BLaER1 (cell line): ENCODE measurements around the gene XPR1.
A peak's percentile ranks its signal among the peaks of the same experiment; 100 is the strongest.

ENCODE experiments used
- H3K27ac ChIP-seq: shearing (Covaris generic); formaldehyde crosslinking; 2 replicates; pipeline ENCODE4 v1.8.1; 2022
- H3K27me3 ChIP-seq: shearing (Covaris generic); formaldehyde crosslinking; 2 replicates; pipeline ENCODE4 v1.8.1; 2022
- H3K36me3 ChIP-seq: shearing (Covaris generic); formaldehyde crosslinking; 2 replicates; pipeline ENCODE4 v1.8.1; 2022
- H3K4me1 ChIP-seq: shearing (Covaris generic); formaldehyde crosslinking; 2 replicates; pipeline ENCODE4 v1.8.1; 2022
- H3K4me2 ChIP-seq: shearing (Covaris generic); formaldehyde crosslinking; 2 replicates; pipeline ENCODE4 v1.8.1; 2022
- H3K4me3 ChIP-seq: shearing (Covaris generic); formaldehyde crosslinking; 2 replicates; pipeline ENCODE4 v1.8.1; 2022
- H3K9ac ChIP-seq: shearing (Covaris generic); formaldehyde crosslinking; 2 replicates; pipeline ENCODE4 v1.8.1; 2022
- H3K9me3 ChIP-seq: shearing (Covaris generic); formaldehyde crosslinking; 2 replicates; pipeline ENCODE4 v1.8.1; 2022
- H4K20me1 ChIP-seq: shearing (Covaris generic); formaldehyde crosslinking; 2 replicates; pipeline ENCODE4 v1.8.1; 2022
- Cebpa-rat ChIP-seq: shearing (Covaris generic); IDR thresholded peaks from 2 replicates; pipeline ENCODE4 v1.8.1; 2022

Gene XPR1

GRCh38 chr1:180937012-180937372, 305.2 kb downstream of the XPR1 start:
- H3K4me3 ChIP-seq = no peak overlapping the region; the same call in 1 of the 2 replicates
- H4K20me1 ChIP-seq = no peaks in the 10 kb centered on the region
- 0 out of 2 replicates have a peak, but pooled peaks cover 3% of the 10 kb centered on the region for H3K36me3 ChIP-seq
- TF ChIP-seq Cebpa-rat = no peak
- no peaks in the 10 kb centered on the region for H3K9me3 ChIP-seq
- H3K4me1 ChIP-seq = peaks cover 93% of the 10 kb centered on the region
- no peaks in the 10 kb centered on the region for H3K27me3 ChIP-seq
- peak overlapping the region; percentile 28; the same call in 1 of the 2 replicates for H3K9ac ChIP-seq
- H3K4me2 ChIP-seq = peak overlapping the region; percentile 92
- H3K27ac ChIP-seq = peak overlapping the region; percentile 75

- H3K36me3 ChIP-seq = 0 out of 2 replicates have a peak, but pooled peaks cover 3% of the 10 kb centered on the region
- TF ChIP-seq Cebpa-rat = no peak
Observed at GRCh38 chr1:180937624-180938225, 305.9 kb downstream of the XPR1 start.

GRCh38 chr1:180939073-180939710, 307.4 kb downstream of the XPR1 start:
- H3K4me2 ChIP-seq = peak overlapping the region; percentile 92
- no peak overlapping the region for H3K9ac ChIP-seq

More at GRCh38 chr1:180937624-180938225, 305.9 kb downstream of the XPR1 start:
- peaks cover 85% of the 10 kb centered on the region for H3K4me1 ChIP-seq
- no peaks in the 10 kb centered on the region for H4K20me1 ChIP-seq
- no peak overlapping the region for H3K4me3 ChIP-seq
- peak overlapping the region; percentile 92 for H3K4me2 ChIP-seq
- no peaks in the 10 kb centered on the region for H3K27me3 ChIP-seq
- no peaks in the 10 kb centered on the region for H3K9me3 ChIP-seq
- H3K9ac ChIP-seq = peak overlapping the region; percentile 28; the same call in 1 of the 2 replicates
- peak overlapping the region; percentile 75 for H3K27ac ChIP-seq

GRCh38 chr1:180939711-180940103, 307.9 kb downstream of the XPR1 start:
- H3K9me3 ChIP-seq = no peaks in the 10 kb centered on the region
- peaks cover 73% of the 10 kb centered on the region for H3K4me1 ChIP-seq
- H3K27ac ChIP-seq = 0 out of 2 replicates have a peak overlapping the region, but pooled peaks have one; percentile 2

More at GRCh38 chr1:180939073-180939710, 307.4 kb downstream of the XPR1 start:
- Histone ChIP-seq H3K4me1 (peaks cover 73% of the 10 kb centered on the region), H3K27me3 (no peaks in the 10 kb centered on the region), H3K36me3 (0 out of 2 replicates have a peak, but pooled peaks cover 3% of the 10 kb centered on the region), H4K20me1 (no peaks in the 10 kb centered on the region), H3K9me3 (no peaks in the 10 kb centered on the region), H3K27ac (0 out of 2 replicates have a peak overlapping the region, but pooled peaks have one; percentile 2), H3K4me3 (no peak overlapping the region)
- no peak for TF ChIP-seq Cebpa-rat

More at GRCh38 chr1:180939711-180940103, 307.9 kb downstream of the XPR1 start:
- H3K36me3 ChIP-seq = 0 out of 2 replicates have a peak, but pooled peaks cover 3% of the 10 kb centered on the region
- peak overlapping the region; percentile 92 for H3K4me2 ChIP-seq
- no peak overlapping the region for H3K4me3 ChIP-seq
- no peak overlapping the region for H3K9ac ChIP-seq
- no peaks in the 10 kb centered on the region for H4K20me1 ChIP-seq
- TF ChIP-seq Cebpa-rat = no peak
- no peaks in the 10 kb centered on the region for H3K27me3 ChIP-seq
